CD4-positive, alpha-beta T cell (primary cell): ENCODE measurements around the gene NR1I3. TPM values are rescaled to one million over a fixed set of nuclear protein-coding genes. Genes with fewer than 3 reads are reported as not detected.
A peak's percentile ranks its signal among the peaks of the same experiment; 100 is the strongest.

ENCODE experiments used
- ATAC-seq: fragments of 200-7000 bp; cut with Tn5 transposase; one replicate; pipeline ENCODE4 v1.10.0; 2022; ENCODE audit warnings: mild to moderate bottlenecking; ENCODE audit not compliant: poor library complexity
- CTCF ChIA-PET: fragments of 350-600 bp; sonication (Branson Sonifier 250); formaldehyde crosslinking; loops from one replicate; lab custom pipeline; 2021; ENCODE audit warnings: antibody characterized with exemption, inconsistent platforms; lab: Charles Lee
- POLR2A ChIA-PET: fragments of 350-600 bp; sonication (Branson Sonifier 250); formaldehyde crosslinking; loops from one replicate; lab custom pipeline; 2021; ENCODE audit warnings: antibody characterized with exemption, inconsistent platforms; lab: Charles Lee
- DNase-seq, 14 experiments: peaks; one replicate each; pipeline ENCODE4 v3.0.0-alpha.2; 2013 to 2020; ENCODE audit warnings: mixed read lengths in 2 of 14
- H3K27ac ChIP-seq, 2 donors: one replicate each; pipeline versions ENCODE4 v1.5.1 to v1.7.0; 2013; ENCODE audit warnings: low read length in 2 of 2, low read depth in 1 of 2, mild to moderate bottlenecking in 1 of 2
- H3K27me3 ChIP-seq, 2 experiments: 1 replicate in 1 of 2; 2 replicates in 1 of 2; pipeline versions ENCODE4 v1.6.1 to v1.7.0; 2013; ENCODE audit warnings: low read length in 2 of 2, control low read depth in 1 of 2, mild to moderate bottlenecking in 1 of 2, moderate library complexity in 1 of 2; ENCODE audit not compliant: insufficient read depth in 2 of 2, control insufficient read depth in 1 of 2
- H3K36me3 ChIP-seq: one replicate; pipeline ENCODE4 v1.6.1; 2013; ENCODE audit warnings: low read length, control low read depth; ENCODE audit not compliant: insufficient read depth
- H3K4me1 ChIP-seq: one replicate; pipeline ENCODE4 v1.6.1; 2013; ENCODE audit warnings: low read length, control low read depth; ENCODE audit not compliant: insufficient read depth
- H3K4me3 ChIP-seq: one replicate; pipeline ENCODE4 v1.5.1; 2013; ENCODE audit warnings: mild to moderate bottlenecking, low read length, moderate library complexity
- H3K9me3 ChIP-seq, 2 experiments: 1 replicate in 1 of 2; 2 replicates in 1 of 2; pipeline versions ENCODE4 v1.6.1 to v1.7.0; 2013; ENCODE audit warnings: low read length in 2 of 2, mild to moderate bottlenecking in 2 of 2, control low read depth in 1 of 2, moderate library complexity in 1 of 2; ENCODE audit not compliant: control insufficient read depth in 1 of 2, insufficient read depth in 1 of 2
- H3K27ac Mint-ChIP-seq: one replicate; pipeline ENCODE4 v1.8.0; 2020; ENCODE audit warnings: mixed read lengths
- H3K27me3 Mint-ChIP-seq: one replicate; pipeline ENCODE4 v1.8.0; 2021; ENCODE audit warnings: mixed read lengths
- H3K36me3 Mint-ChIP-seq: one replicate; pipeline ENCODE4 v1.8.0; 2021; ENCODE audit warnings: low read depth, mixed read lengths
- H3K4me1 Mint-ChIP-seq: one replicate; pipeline ENCODE4 v1.8.0; 2021; ENCODE audit warnings: low read depth, mixed read lengths
- H3K4me3 Mint-ChIP-seq: one replicate; pipeline ENCODE4 v1.8.0; 2020; ENCODE audit warnings: mild to moderate bottlenecking, mixed read lengths
- H3K9me3 Mint-ChIP-seq: one replicate; pipeline ENCODE4 v1.8.0; 2020; ENCODE audit warnings: mixed read lengths
- intact Hi-C, 2 experiments: fragments of 100-400 bp; cut with DNase I in 1 of 2; cut with micrococcal nuclease in 1 of 2; formaldehyde crosslinking; loops; one replicate each; pipeline versions ENCODE4 v1.15.1 to v1.9.0; 2023 to 2025; cut with DNase I, micrococcal nuclease
- microRNA-seq: library from miRNA; unstranded; fragments of <30 nt; microRNA quantifications from one replicate; pipeline ENCODE4 v1.2.0, GENCODE V29; 2021; ENCODE audit warnings: borderline microRNAs expressed, borderline replicate concordance
- total RNA-seq, 174 experiments: library from RNA in 2 of 174; stranded (reverse) in 2 of 174; gene quantifications; one replicate each; pipeline ENCODE4 v1.2.3 and lab custom pipeline; 2021 to 2026
- TF ChIP-seq, protein P1 (sequence below): fragments of 200-600 bp; IDR thresholded peaks from one replicate; pipeline ENCODE4 v1.8.0; 2022; ENCODE audit warnings: antibody characterized with exemption, mild to moderate bottlenecking

NR1I3 gene
- total RNA-seq, 2 experiments from 2014 or later: not detected

DNA sequence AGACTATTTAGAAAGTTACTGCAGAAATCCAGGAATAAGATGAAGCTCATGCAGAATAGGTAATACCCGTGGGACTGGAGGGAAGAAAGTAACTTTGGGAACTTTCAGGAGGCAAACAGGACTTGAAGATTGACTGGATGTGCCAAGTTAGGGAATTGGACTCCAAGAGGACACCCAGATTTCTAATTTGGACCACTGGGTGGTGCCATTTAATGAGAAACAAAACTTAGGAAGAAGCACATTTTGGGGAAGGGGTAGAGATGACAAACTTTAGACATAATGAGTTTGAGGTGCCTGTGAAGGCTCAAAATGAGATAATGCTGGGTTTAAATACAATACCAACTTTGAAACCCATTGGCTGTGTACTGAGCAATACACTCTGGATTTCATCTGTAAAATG is 57.4 kb downstream of the NR1I3 start:
- peak in 3 of 14 experiments; percentile 36 to 49 (median 44) for DNase-seq
- ChIA-PET CTCF (interaction anchor here (1.0 to 3.3 kb wide), 2 partner anchors 11 to 126 kb away, joined by 3 to 14 read pairs; no protein-coding TSS in a partner anchor), POLR2A (interaction anchor here (0.7 to 5.2 kb wide), 4 partner anchors 10 to 27 kb away, joined by 3 to 67 read pairs (median 13); partner anchors contain the start of genes NDUFS2, PPOX and UFC1)
- Mint-ChIP-seq H3K9me3 (no peaks in the 10 kb centered on the region), H3K4me3 (peak overlapping the region; percentile 55), H3K4me1 (peaks cover 77% of the 10 kb centered on the region), H3K27me3 (no peaks in the 10 kb centered on the region), H3K27ac (peak overlapping the region; percentile 97), H3K36me3 (peaks cover 17% of the 10 kb centered on the region)
- Histone ChIP-seq H3K4me1 (peaks cover 81% of the 10 kb centered on the region), H3K9me3 (no peaks in the 10 kb centered on the region), H3K4me3 (no peak overlapping the region), H3K27me3 (no peaks in the 10 kb centered on the region), H3K27ac (peak overlapping the region in 1 of 2 donors; percentile 78), H3K36me3 (peaks cover 4% of the 10 kb centered on the region)
- intact Hi-C loops: no loop called here
- no peak for ATAC-seq
- TF ChIP-seq, protein P1, sequence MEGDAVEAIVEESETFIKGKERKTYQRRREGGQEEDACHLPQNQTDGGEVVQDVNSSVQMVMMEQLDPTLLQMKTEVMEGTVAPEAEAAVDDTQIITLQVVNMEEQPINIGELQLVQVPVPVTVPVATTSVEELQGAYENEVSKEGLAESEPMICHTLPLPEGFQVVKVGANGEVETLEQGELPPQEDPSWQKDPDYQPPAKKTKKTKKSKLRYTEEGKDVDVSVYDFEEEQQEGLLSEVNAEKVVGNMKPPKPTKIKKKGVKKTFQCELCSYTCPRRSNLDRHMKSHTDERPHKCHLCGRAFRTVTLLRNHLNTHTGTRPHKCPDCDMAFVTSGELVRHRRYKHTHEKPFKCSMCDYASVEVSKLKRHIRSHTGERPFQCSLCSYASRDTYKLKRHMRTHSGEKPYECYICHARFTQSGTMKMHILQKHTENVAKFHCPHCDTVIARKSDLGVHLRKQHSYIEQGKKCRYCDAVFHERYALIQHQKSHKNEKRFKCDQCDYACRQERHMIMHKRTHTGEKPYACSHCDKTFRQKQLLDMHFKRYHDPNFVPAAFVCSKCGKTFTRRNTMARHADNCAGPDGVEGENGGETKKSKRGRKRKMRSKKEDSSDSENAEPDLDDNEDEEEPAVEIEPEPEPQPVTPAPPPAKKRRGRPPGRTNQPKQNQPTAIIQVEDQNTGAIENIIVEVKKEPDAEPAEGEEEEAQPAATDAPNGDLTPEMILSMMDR: peak; percentile 70

DNA sequence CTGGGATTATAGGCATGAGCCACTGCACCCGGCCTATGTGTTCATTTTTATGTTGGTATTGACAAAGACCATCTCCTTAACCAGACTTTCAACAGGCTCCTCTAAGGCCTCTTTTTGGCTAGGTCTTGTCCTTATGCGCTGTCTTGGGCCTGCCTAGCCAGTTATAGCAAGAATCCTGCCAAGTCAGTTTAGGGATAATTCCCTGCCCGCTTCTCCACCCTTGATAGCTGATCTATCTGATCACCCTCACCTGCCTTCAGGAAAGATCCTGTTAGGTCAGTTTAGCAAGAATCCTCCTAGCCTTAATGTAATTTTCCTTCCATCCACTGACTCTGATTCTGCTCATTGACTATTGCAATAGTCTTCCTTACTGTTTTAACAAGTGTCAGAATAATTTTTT is 58.3 kb downstream of the NR1I3 start:
- ChIA-PET CTCF (interaction anchor here (1.0 to 1.3 kb wide), 2 partner anchors 46 to 126 kb away, joined by 3 read pairs; partner anchors contain the start of gene TOMM40L), POLR2A (interaction anchor here (0.9 to 5.2 kb wide), 3 partner anchors 14 to 46 kb away, joined by 4 to 67 read pairs (median 4); partner anchors contain the start of genes NDUFS2, PPOX and TOMM40L)
- Histone ChIP-seq H3K9me3 (no peaks in the 10 kb centered on the region), H3K27ac (no peak overlapping the region), H3K4me1 (peaks cover 81% of the 10 kb centered on the region), H3K36me3 (peaks cover 13% of the 10 kb centered on the region), H3K27me3 (no peaks in the 10 kb centered on the region), H3K4me3 (no peak overlapping the region)
- Mint-ChIP-seq H3K27me3 (no peaks in the 10 kb centered on the region), H3K9me3 (no peaks in the 10 kb centered on the region), H3K4me1 (peaks cover 78% of the 10 kb centered on the region), H3K27ac (peak overlapping the region; percentile 97), H3K36me3 (peaks cover 26% of the 10 kb centered on the region), H3K4me3 (peak overlapping the region; percentile 50)
- intact Hi-C loops: loop anchor here in 1 of 2 experiments (5.0 kb wide), 1 partner anchor 43 kb away; the partner anchor contains the start of gene APOA2
- ATAC-seq: no peak
- DNase-seq: no peak
- TF ChIP-seq, protein P1: no peak

Small RNA genes within 50 kb of the gene (microRNA-seq; reads per million reads assigned to microRNA genes)
- gene MIR5187: not detected

Other genes starting within 250 kb of the NR1I3 start
- gene F11R, start 217.1 kb downstream of the NR1I3 start, total RNA-seq: 10 to 100 TPM; 15.2 to 16.2 TPM
- 10 to 100 TPM; 38.0 to 40.3 TPM for gene TSTD1, start 199.2 kb downstream of the NR1I3 start, total RNA-seq
- 10 to 100 TPM; 93.5 to 99.1 TPM for gene USF1, start 192.2 kb downstream of the NR1I3 start, total RNA-seq
- gene ARHGAP30, start 168.3 kb downstream of the NR1I3 start, total RNA-seq: 10 to 100 TPM; 76.6 to 78.9 TPM
- gene NECTIN4, start 148.6 kb downstream of the NR1I3 start, total RNA-seq: under 1 TPM; 0.22 TPM
- under 1 TPM in 1 of 2 experiments, not detected in 1; 0.41 TPM for gene KLHDC9, start 139.8 kb downstream of the NR1I3 start, total RNA-seq
- gene PFDN2, start 120.2 kb downstream of the NR1I3 start, total RNA-seq: 10 to 100 TPM; 46.2 to 57.7 TPM
- 10 to 100 TPM; 15.9 to 18.0 TPM for gene NIT1, start 120.1 kb downstream of the NR1I3 start, total RNA-seq
- gene DEDD, start 105.5 kb downstream of the NR1I3 start, total RNA-seq: 10 to 100 TPM; 35.5 to 36.6 TPM
- 10 to 100 TPM; 96.6 to 97.8 TPM for gene UFC1, start 84.2 kb downstream of the NR1I3 start, total RNA-seq
- gene USP21, start 78.7 kb downstream of the NR1I3 start, total RNA-seq: 10 to 100 TPM; 44.4 to 45.6 TPM
- 10 to 100 TPM; 28.6 to 31.5 TPM for gene PPOX, start 71.8 kb downstream of the NR1I3 start, total RNA-seq
- 10 to 100 TPM; 40.8 to 44.3 TPM for gene B4GALT3, start 60.7 kb downstream of the NR1I3 start, total RNA-seq
- gene ADAMTS4, start 39.1 kb downstream of the NR1I3 start, total RNA-seq: under 1 TPM; 0.28 to 0.60 TPM
- gene NDUFS2, start 35.8 kb downstream of the NR1I3 start, total RNA-seq: 10 to 100 TPM; 49.9 to 55.7 TPM
- gene FCER1G, start 22.9 kb downstream of the NR1I3 start, total RNA-seq: 1 to 10 TPM; 2.0 TPM
- not detected for gene APOA2, start 14.6 kb downstream of the NR1I3 start, total RNA-seq
- 1 to 10 TPM; 3.2 to 4.1 TPM for gene TOMM40L, start 12.1 kb downstream of the NR1I3 start, total RNA-seq
- gene PCP4L1, start 20.5 kb upstream of the NR1I3 start, total RNA-seq: not detected
- gene MPZ, start 71.8 kb upstream of the NR1I3 start, total RNA-seq: 1 to 10 TPM; 3.1 to 3.2 TPM
- gene SDHC, start 76.2 kb upstream of the NR1I3 start, total RNA-seq: 10 to 100 TPM; 33.0 to 37.2 TPM
- gene CFAP126, start 129.7 kb upstream of the NR1I3 start, total RNA-seq: not detected